Aorta (tissue), 5 donors: ENCODE data around the gene COX6A1. TPM values are rescaled to one million over a fixed set of nuclear protein-coding genes. Genes with fewer than 3 reads are reported as not detected.
"Not testable (repeated sequence)": the region's sequence is repeated elsewhere in the genome, so short reads cannot be mapped to it uniquely, and the experiment has no call there.

Experiments
- ATAC-seq: fragments of 200-7000 bp; cut with Tn5 transposase; one replicate; pipeline ENCODE4 v1.9.1; 2022; ENCODE audit warnings: moderate library complexity; ENCODE audit not compliant: low FRiP score
- DNase-seq, 2 donors: peaks; one replicate each; pipeline ENCODE4 v3.0.0-alpha.2; 2020
- H3K27ac ChIP-seq, 2 donors: one replicate each; pipeline ENCODE4 v1.5.1; 2013; ENCODE audit warnings: low read length in 2 of 2, mild to moderate bottlenecking in 2 of 2, moderate library complexity in 2 of 2, control low read depth in 1 of 2, inconsistent platforms in 1 of 2, low read depth in 1 of 2
- H3K27me3 ChIP-seq, 2 donors: one replicate each; pipeline ENCODE4 v1.6.1; 2013; ENCODE audit warnings: control low read depth in 1 of 2, low read length in 1 of 2, mild to moderate bottlenecking in 1 of 2, moderate library complexity in 1 of 2; ENCODE audit not compliant: insufficient read depth in 2 of 2, control insufficient read depth in 1 of 2
- H3K36me3 ChIP-seq, 2 donors: one replicate each; pipeline ENCODE4 v1.6.1; 2013; ENCODE audit warnings: control low read depth in 1 of 2, low read length in 1 of 2, mild to moderate bottlenecking in 1 of 2; ENCODE audit not compliant: insufficient read depth in 2 of 2, control insufficient read depth in 1 of 2
- H3K4me1 ChIP-seq, 2 donors: one replicate each; pipeline ENCODE4 v1.6.1; 2013; ENCODE audit warnings: low read length in 2 of 2, control low read depth in 1 of 2, mild to moderate bottlenecking in 1 of 2, moderate library complexity in 1 of 2; ENCODE audit not compliant: insufficient read depth in 2 of 2, control insufficient read depth in 1 of 2
- H3K4me3 ChIP-seq, 2 donors: one replicate each; pipeline ENCODE4 v1.5.1; 2013; ENCODE audit warnings: low read length in 2 of 2, control low read depth in 1 of 2, mild to moderate bottlenecking in 1 of 2
- H3K9me3 ChIP-seq: one replicate; pipeline ENCODE4 v1.6.1; 2013; ENCODE audit warnings: mild to moderate bottlenecking, low read length; ENCODE audit not compliant: control insufficient read depth
- WGBS, 2 donors: extraction: QIAGEN DNeasy Blood & Tissue Kit; methylation state at CpG; one replicate each; pipeline ENCODE4 v1.1.7; 2013; 5-methylcytosine and 5-hydroxymethylcytosine counted together
- intact Hi-C, 2 donors: fragments of 100-400 bp; cut with DNase I; formaldehyde crosslinking; loops; one replicate each; pipeline versions ENCODE4 v1.14.2 to v1.15.0; 2022
- polyA plus RNA-seq, 2 donors: library from polyadenylated mRNA; stranded (reverse); fragments of 200-250 nt; gene quantifications; one replicate each; pipeline ENCODE4 v1.2.3, GENCODE V29; 2013
- total RNA-seq, 2 donors: library from RNA; stranded (reverse); fragmentation: NEBNext Ultra II Directional; extraction: Animal tissue kit (Norgen Biotek cat#: 25700); gene quantifications; one replicate each; pipeline ENCODE4 v1.2.1, GENCODE V29; 2021
- donor health status: healthy with polysubstance abuse.
- donor health status: Bipolar disorder and iron deficiency.
- donor health status: DM: no; HTN: no; CAD: no.
- donor health status: DM: no; HTN: no; CAD: no.
- donor health status: DM: yes; HTN: yes; CAD: no.

Gene COX6A1
- total and polyA plus RNA-seq, 4 donors: 176 to 498 (median 300) TPM

GRCh38 chr12:120439646-120440247 lies 1.8 kb downstream of the COX6A1 start:
- no peak overlapping the region for H3K4me3 ChIP-seq
- ATAC-seq (peak; percentile 64), DNase-seq (no peak)
- WGBS, 2 donors: 15% methylated on average over 6 of the region's 6 CpGs
- no peaks in the 10 kb centered on the region for H3K9me3 ChIP-seq
- intact Hi-C loops: loop anchor here (5.0 to 10.0 kb wide), 2 partner anchors 115 to 122 kb away; partner anchors contain the start of gene PLA2G1B (in 1 of the 2)
- H3K4me1 ChIP-seq: no peaks in the 10 kb centered on the region
- H3K36me3 ChIP-seq: peaks cover 0 to 3% of the 10 kb centered on the region in 2 donors
- no peak overlapping the region for H3K27ac ChIP-seq
- no peaks in the 10 kb centered on the region for H3K27me3 ChIP-seq

- H3K27me3 ChIP-seq: no peaks in the 10 kb centered on the region
- no peak for DNase-seq
- no peaks in the 10 kb centered on the region for H3K9me3 ChIP-seq
- H3K36me3 ChIP-seq: peaks cover 2 to 3% of the 10 kb centered on the region in 2 donors
- H3K4me1 ChIP-seq: peaks cover 3 to 5% of the 10 kb centered on the region in 2 donors
- no peak for ATAC-seq
- 86 to 93% methylated on average over 2 of the region's 2 CpGs for WGBS, 2 donors
- no peak overlapping the region for H3K4me3 ChIP-seq
- no peak overlapping the region for H3K27ac ChIP-seq
- intact Hi-C loops: no loop called here
Measured at GRCh38 chr12:120444676-120445075, 6.8 kb downstream of the COX6A1 start.

GRCh38 chr12:120445911-120446843 lies 8.3 kb downstream of the COX6A1 start, which contains the start of the genes GATC and TRIAP1:
GATC (plus strand) TSS chr12:120446444; CDS start chr12:120446481, 37 bp downstream.
TRIAP1 (minus strand) TSS chr12:120446384; CDS start chr12:120446372, 12 bp downstream.
- peaks cover 3 to 5% of the 10 kb centered on the region in 2 donors for H3K4me1 ChIP-seq
- ATAC-seq (peak; percentile 99), DNase-seq (peak; percentile 89 to 96)
- intact Hi-C loops: no loop called here
- peak within 1 kb of the TSS; percentile 58 to 81 for H3K4me3 ChIP-seq
- no peaks in the 10 kb centered on the region for H3K9me3 ChIP-seq
- 0% methylated on average over 73 of the region's 73 CpGs for WGBS, 2 donors
- no peaks in the 10 kb centered on the region for H3K27me3 ChIP-seq
- H3K27ac ChIP-seq: peak within 1 kb of the TSS; percentile 24 to 87
- peaks cover 2 to 3% of the 10 kb centered on the region in 2 donors for H3K36me3 ChIP-seq

- DNase-seq, ATAC-seq, H3K36me3 ChIP-seq, H3K4me1 ChIP-seq, intact Hi-C loops, H3K27me3 ChIP-seq, H3K9me3 ChIP-seq: not testable (repeated sequence)
- WGBS, 2 donors: 6 to 8% methylated on average over 17 of the region's 17 CpGs
- Histone ChIP-seq H3K27ac (peak overlapping the region in 1 of 2 donors; percentile 72), H3K4me3 (peak overlapping the region; percentile 58 to 81)
Measured at GRCh38 chr12:120446844-120447178, 8.9 kb downstream of the COX6A1 start.

GRCh38 chr12:120447992-120448391 lies 10.1 kb downstream of the COX6A1 start:
- Histone ChIP-seq H3K27me3 (no peaks in the 10 kb centered on the region), H3K27ac (no peak overlapping the region), H3K36me3 (peaks cover 2 to 3% of the 10 kb centered on the region in 2 donors), H3K4me1 (peaks cover 3 to 5% of the 10 kb centered on the region in 2 donors), H3K4me3 (no peak overlapping the region), H3K9me3 (no peaks in the 10 kb centered on the region)
- ATAC-seq (no peak), DNase-seq (no peak)
- intact Hi-C loops: no loop called here
- WGBS, 2 donors: 92 to 94% methylated on average over 4 of the region's 4 CpGs

GRCh38 chr12:120452524-120452923 lies 14.6 kb downstream of the COX6A1 start:
- H3K27me3 ChIP-seq, H3K9me3 ChIP-seq, intact Hi-C loops, ATAC-seq, H3K36me3 ChIP-seq, H3K27ac ChIP-seq, DNase-seq, H3K4me1 ChIP-seq, H3K4me3 ChIP-seq: not testable (repeated sequence)
- 68 to 78% methylated on average over 5 of the region's 5 CpGs for WGBS, 2 donors

- WGBS, 2 donors: 92 to 94% methylated on average over 3 of the region's 3 CpGs
- peaks cover 0 to 4% of the 10 kb centered on the region in 2 donors for H3K36me3 ChIP-seq
Measured at GRCh38 chr12:120453060-120453750, 15.3 kb downstream of the COX6A1 start.

GRCh38 chr12:120453977-120454376 lies 16.1 kb downstream of the COX6A1 start:
- DNase-seq (no peak), ATAC-seq (no peak)
- H3K36me3 ChIP-seq: peaks cover 0 to 7% of the 10 kb centered on the region in 2 donors

More at GRCh38 chr12:120453060-120453750, 15.3 kb downstream of the COX6A1 start:
- H3K27me3 ChIP-seq: no peaks in the 10 kb centered on the region
- intact Hi-C loops: no loop called here
- H3K4me1 ChIP-seq: no peaks in the 10 kb centered on the region
- no peak overlapping the region for H3K4me3 ChIP-seq
- H3K27ac ChIP-seq: no peak overlapping the region
- ATAC-seq (no peak), DNase-seq (no peak)
- H3K9me3 ChIP-seq: no peaks in the 10 kb centered on the region

More at GRCh38 chr12:120453977-120454376, 16.1 kb downstream of the COX6A1 start:
- Histone ChIP-seq H3K27ac (no peak overlapping the region), H3K4me1 (no peaks in the 10 kb centered on the region), H3K4me3 (no peak overlapping the region), H3K9me3 (no peaks in the 10 kb centered on the region), H3K27me3 (no peaks in the 10 kb centered on the region)
- intact Hi-C loops: no loop called here
- 69 to 72% methylated on average over 4 of the region's 4 CpGs for WGBS, 2 donors
